ENCODE measurements around the gene WDFY3.

WDFY3 gene

GRCh38 chr4:84944947-84945346, 21.5 kb downstream of the WDFY3 start:
- DNase-seq: no peak

- DNase-seq: no peak
Measured at GRCh38 chr4:84940960-84941359, 25.5 kb downstream of the WDFY3 start.

GRCh38 chr4:84939113-84939512, 27.4 kb downstream of the WDFY3 start:
- DNase-seq: no peak

- no peak for DNase-seq
Measured at GRCh38 chr4:84938316-84938715, 28.2 kb downstream of the WDFY3 start.

- DNase-seq: no peak
Measured at GRCh38 chr4:84937381-84937977, 29.0 kb downstream of the WDFY3 start.

- no peak for DNase-seq
Measured at GRCh38 chr4:84936123-84936522, 30.4 kb downstream of the WDFY3 start.

- DNase-seq: no peak
Measured at GRCh38 chr4:84932462-84932861, 34.0 kb downstream of the WDFY3 start.

- DNase-seq: no peak
Measured at GRCh38 chr4:84931961-84932360, 34.5 kb downstream of the WDFY3 start.

GRCh38 chr4:84931274-84931673, 35.2 kb downstream of the WDFY3 start:
- DNase-seq: no peak

- no peak for DNase-seq
Measured at GRCh38 chr4:84928089-84928488, 38.4 kb downstream of the WDFY3 start.

- no peak for DNase-seq
Measured at GRCh38 chr4:84927428-84927827, 39.1 kb downstream of the WDFY3 start.

GRCh38 chr4:84925558-84925957, 40.9 kb downstream of the WDFY3 start:
- no peak for DNase-seq

- DNase-seq: no peak
Measured at GRCh38 chr4:84924434-84924833, 42.1 kb downstream of the WDFY3 start.

- DNase-seq: no peak
Measured at GRCh38 chr4:84920617-84921016, 45.9 kb downstream of the WDFY3 start.

- DNase-seq: no peak
Measured at GRCh38 chr4:84917869-84918600, 48.5 kb downstream of the WDFY3 start.

GRCh38 chr4:84917086-84917821, 49.2 kb downstream of the WDFY3 start:
- DNase-seq: no peak

GRCh38 chr4:84916227-84916626, 50.3 kb downstream of the WDFY3 start:
- no peak for DNase-seq

GRCh38 chr4:84915396-84915780, 51.1 kb downstream of the WDFY3 start:
- DNase-seq: no peak

GRCh38 chr4:84914686-84915395, 51.6 kb downstream of the WDFY3 start:
- DNase-seq: no peak

GRCh38 chr4:84913176-84913575, 53.3 kb downstream of the WDFY3 start:
- no peak for DNase-seq

- DNase-seq: no peak
Measured at GRCh38 chr4:84912741-84913140, 53.7 kb downstream of the WDFY3 start.

GRCh38 chr4:84908876-84909275, 57.6 kb downstream of the WDFY3 start:
- no peak for DNase-seq

GRCh38 chr4:84907145-84907544, 59.3 kb downstream of the WDFY3 start:
- DNase-seq: no peak

GRCh38 chr4:84905646-84906045, 60.8 kb downstream of the WDFY3 start:
- DNase-seq: no peak
